Stomach (tissue), 9 donors: ENCODE data around the gene KPNA1. TPM values are rescaled to one million over a fixed set of nuclear protein-coding genes. Genes with fewer than 3 reads are reported as not detected.

Source experiments
- DNase-seq, 2 donors: peaks; one replicate each; pipeline versions ENCODE4 v3.0.0 to v3.0.0-alpha.2; 2013 to 2019
- H3K27ac ChIP-seq, 5 donors: fragments of 200-600 bp in 4 of 5; sonication (generic) in 4 of 5; one replicate each; pipeline ENCODE4 v1.5.1; 2013 to 2019; ENCODE audit warnings: mild to moderate bottlenecking in 1 of 5, moderate library complexity in 1 of 5
- H3K27me3 ChIP-seq, 3 donors: fragments of 200-600 bp; sonication (generic); one replicate each; pipeline ENCODE4 v1.5.1; 2017 to 2019; ENCODE audit warnings: mixed run types in 1 of 3
- H3K36me3 ChIP-seq, 4 donors: fragments of 200-600 bp; sonication (generic); 1 replicate in 3 of 4; 2 replicates in 1 of 4; pipeline ENCODE4 v1.5.1; 2016 to 2019
- H3K4me1 ChIP-seq, 4 donors: fragments of 200-600 bp; sonication (generic); one replicate each; pipeline ENCODE4 v1.5.1; 2016 to 2019
- H3K4me3 ChIP-seq, 4 donors: fragments of 200-600 bp; sonication (generic) in 3 of 4; one replicate each; pipeline ENCODE4 v1.5.1; 2016 to 2019; ENCODE audit warnings: mild to moderate bottlenecking in 1 of 4
- H3K9me3 ChIP-seq, 4 donors: fragments of 200-600 bp; sonication (generic); one replicate each; pipeline ENCODE4 v1.5.1; 2016 to 2019
- CTCF ChIP-seq, 7 experiments: fragments of 450-650 bp in 4 of 7; fragments of 200-600 bp in 3 of 7; sonication (generic) in 3 of 7; IDR thresholded peaks; one replicate each; pipeline ENCODE4 v1.5.1; 2016 to 2019; ENCODE audit warnings: antibody characterized with exemption in 7 of 7, control low read depth in 2 of 7, mild to moderate bottlenecking in 1 of 7
- EP300 ChIP-seq: sonication (generic); formaldehyde crosslinking; IDR thresholded peaks from one replicate; pipeline ENCODE4 v1.6.1; 2017; ENCODE audit warnings: antibody characterized with exemption
- POLR2A ChIP-seq, 4 donors: fragments of 450-650 bp; IDR thresholded peaks; one replicate each; pipeline ENCODE4 v1.6.1; 2016; ENCODE audit warnings: antibody characterized with exemption in 4 of 4, control low read depth in 2 of 4, mild to moderate bottlenecking in 1 of 4, moderate library complexity in 1 of 4
- POLR2AphosphoS5 ChIP-seq, 3 donors: sonication (generic); formaldehyde crosslinking; IDR thresholded peaks; one replicate each; pipeline ENCODE4 v1.6.1; 2016; ENCODE audit warnings: antibody characterized with exemption in 3 of 3
- WGBS, 5 donors: extraction: QIAGEN DNeasy Blood & Tissue Kit in 3 of 5; methylation state at CpG; one replicate each; pipeline versions ENCODE4 v1.1.5 to v1.1.7; 2013 to 2018; 5-methylcytosine and 5-hydroxymethylcytosine counted together
- intact Hi-C: fragments of 100-400 bp; cut with DNase I; formaldehyde crosslinking; loops from one replicate; pipeline ENCODE4 v1.15.1; 2023; ENCODE audit warnings: low total_unique reads
- polyA plus RNA-seq, 3 donors: library from polyadenylated mRNA; stranded (reverse); fragments of 200-250 nt; gene quantifications; one replicate each; pipeline ENCODE4 v1.2.3, GENCODE V29; 2013
- total RNA-seq, 5 donors: library from RNA; depleted of rRNA; stranded (reverse); fragments of >200 nt; gene quantifications; one replicate each; pipeline versions ENCODE4 v1.1.0 to v1.2.3, GENCODE V29; 2014 to 2016
- donor health status: healthy with polysubstance abuse.
- donor health status: Bipolar disorder and iron deficiency.
- donor health status: healthy.

Gene KPNA1
- total and polyA plus RNA-seq, 8 donors: 6.7 to 88.4 (median 32.0) TPM

GRCh38 chr3:122535964-122536631 is 21.4 kb upstream of the KPNA1 start:
- peaks cover 0 to 6% (median 0%) of the 10 kb centered on the region in 4 donors for H3K4me1 ChIP-seq
- H3K27ac ChIP-seq: no peak overlapping the region
- peaks cover 66 to 100% (median 100%) of the 10 kb centered on the region in 4 donors for H3K36me3 ChIP-seq
- H3K27me3 ChIP-seq: no peaks in the 10 kb centered on the region
- DNase-seq: no peak
- no peak for TF ChIP-seq EP300
- no peak for TF ChIP-seq CTCF (IDR thresholded peaks at IDR 0.05)
- no peak for TF ChIP-seq POLR2AphosphoS5 (IDR thresholded peaks at IDR 0.05)
- no peak for TF ChIP-seq POLR2A (IDR thresholded peaks at IDR 0.05)
- no peaks in the 10 kb centered on the region for H3K9me3 ChIP-seq
- intact Hi-C loops: no loop called here
- WGBS, 5 donors: 85 to 90% (median 89%) methylated on average over 6 of the region's 6 CpGs
- H3K4me3 ChIP-seq: no peak overlapping the region

GRCh38 chr3:122533931-122534334 is 19.2 kb upstream of the KPNA1 start:
- Histone ChIP-seq H3K27ac (no peak overlapping the region), H3K4me3 (no peak overlapping the region), H3K9me3 (no peaks in the 10 kb centered on the region), H3K27me3 (no peaks in the 10 kb centered on the region), H3K36me3 (peaks cover 57 to 99% (median 94%) of the 10 kb centered on the region in 4 donors), H3K4me1 (peaks cover 0 to 6% (median 0%) of the 10 kb centered on the region in 4 donors)
- no peak for TF ChIP-seq POLR2AphosphoS5 (IDR thresholded peaks at IDR 0.05)
- intact Hi-C loops: no loop called here
- DNase-seq: no peak
- WGBS, 5 donors: 76 to 84% (median 79%) methylated on average over 1 of the region's 1 CpG

- H3K27me3 ChIP-seq: no peaks in the 10 kb centered on the region
- TF ChIP-seq POLR2A (IDR thresholded peaks at IDR 0.05): no peak
- TF ChIP-seq EP300: no peak
- no peak for TF ChIP-seq POLR2AphosphoS5 (IDR thresholded peaks at IDR 0.05)
- no peak for TF ChIP-seq CTCF (IDR thresholded peaks at IDR 0.05)
- H3K27ac ChIP-seq: no peak overlapping the region
- peaks cover 0 to 6% (median 0%) of the 10 kb centered on the region in 4 donors for H3K4me1 ChIP-seq
- intact Hi-C loops: no loop called here
- no peaks in the 10 kb centered on the region for H3K9me3 ChIP-seq
- no peak for DNase-seq
- peaks cover 57 to 99% (median 94%) of the 10 kb centered on the region in 4 donors for H3K36me3 ChIP-seq
- WGBS, 5 donors: 86 to 96% (median 87%) methylated on average over 2 of the region's 2 CpGs
- no peak overlapping the region for H3K4me3 ChIP-seq
Observed at GRCh38 chr3:122533480-122533879, 18.7 kb upstream of the KPNA1 start.

- DNase-seq: no peak
- no peak overlapping the region for H3K27ac ChIP-seq
- intact Hi-C loops: no loop called here
- H3K9me3 ChIP-seq: no peaks in the 10 kb centered on the region
- peaks cover 48 to 85% (median 82%) of the 10 kb centered on the region in 4 donors for H3K36me3 ChIP-seq
- H3K4me1 ChIP-seq: no peaks in the 10 kb centered on the region
- H3K4me3 ChIP-seq: no peak overlapping the region
- 72 to 93% (median 78%) methylated on average over 2 of the region's 2 CpGs for WGBS, 5 donors
- TF ChIP-seq CTCF (IDR thresholded peaks at IDR 0.05) (no peak), POLR2A (IDR thresholded peaks at IDR 0.05) (no peak)
- no peaks in the 10 kb centered on the region for H3K27me3 ChIP-seq
Observed at GRCh38 chr3:122530164-122530563, 15.4 kb upstream of the KPNA1 start.

- 91 to 96% (median 93%) methylated on average over 10 to 11 of the region's 11 CpGs for WGBS, 5 donors
- intact Hi-C loops: no loop called here
- H3K4me3 ChIP-seq: no peak overlapping the region
- peaks cover 5 to 23% (median 17%) of the 10 kb centered on the region in 4 donors for H3K36me3 ChIP-seq
- no peaks in the 10 kb centered on the region for H3K4me1 ChIP-seq
- H3K9me3 ChIP-seq: no peaks in the 10 kb centered on the region
- no peak overlapping the region for H3K27ac ChIP-seq
- TF ChIP-seq POLR2AphosphoS5 (IDR thresholded peaks at IDR 0.05) (no peak), EP300 (no peak), POLR2A (IDR thresholded peaks at IDR 0.05) (no peak), CTCF (IDR thresholded peaks at IDR 0.05) (no peak)
- H3K27me3 ChIP-seq: no peaks in the 10 kb centered on the region
- no peak for DNase-seq
Observed at GRCh38 chr3:122523317-122523716, 8.6 kb upstream of the KPNA1 start.
